ENCODE data around the gene C19orf25.

DNA sequence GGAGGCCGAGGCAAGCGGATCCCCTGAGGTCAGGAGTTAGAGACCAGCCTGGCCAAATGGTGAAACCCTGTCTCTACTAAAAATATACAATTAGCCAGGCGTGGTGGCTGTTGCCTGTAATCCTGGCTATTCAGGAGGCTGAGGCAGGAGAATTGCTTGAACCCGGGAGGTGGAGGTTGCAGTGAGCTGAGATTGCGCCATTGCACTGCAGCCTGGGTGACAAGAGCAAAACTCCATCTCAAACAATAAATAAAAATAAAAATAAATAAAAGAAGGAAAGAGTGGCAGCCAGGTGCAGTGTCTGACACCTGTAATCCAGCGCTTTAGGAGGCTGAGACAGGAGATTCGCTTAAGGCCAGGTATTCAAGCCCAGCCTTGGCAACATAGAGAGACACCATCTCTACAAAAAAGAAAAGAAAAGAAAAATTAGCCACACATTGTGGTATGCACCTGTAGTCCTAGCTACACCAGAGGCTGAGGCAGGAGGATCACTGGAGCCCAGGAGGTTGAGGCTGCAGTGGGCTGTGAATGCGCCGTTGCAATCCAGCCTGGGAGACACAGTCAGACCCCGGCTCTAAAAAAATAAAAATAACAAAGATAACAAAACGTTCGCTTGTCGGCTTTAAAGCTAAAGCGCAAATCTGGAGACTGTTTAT, 23.5 kb upstream of the C19orf25 start:
- TF ChIP-seq, protein P1, sequence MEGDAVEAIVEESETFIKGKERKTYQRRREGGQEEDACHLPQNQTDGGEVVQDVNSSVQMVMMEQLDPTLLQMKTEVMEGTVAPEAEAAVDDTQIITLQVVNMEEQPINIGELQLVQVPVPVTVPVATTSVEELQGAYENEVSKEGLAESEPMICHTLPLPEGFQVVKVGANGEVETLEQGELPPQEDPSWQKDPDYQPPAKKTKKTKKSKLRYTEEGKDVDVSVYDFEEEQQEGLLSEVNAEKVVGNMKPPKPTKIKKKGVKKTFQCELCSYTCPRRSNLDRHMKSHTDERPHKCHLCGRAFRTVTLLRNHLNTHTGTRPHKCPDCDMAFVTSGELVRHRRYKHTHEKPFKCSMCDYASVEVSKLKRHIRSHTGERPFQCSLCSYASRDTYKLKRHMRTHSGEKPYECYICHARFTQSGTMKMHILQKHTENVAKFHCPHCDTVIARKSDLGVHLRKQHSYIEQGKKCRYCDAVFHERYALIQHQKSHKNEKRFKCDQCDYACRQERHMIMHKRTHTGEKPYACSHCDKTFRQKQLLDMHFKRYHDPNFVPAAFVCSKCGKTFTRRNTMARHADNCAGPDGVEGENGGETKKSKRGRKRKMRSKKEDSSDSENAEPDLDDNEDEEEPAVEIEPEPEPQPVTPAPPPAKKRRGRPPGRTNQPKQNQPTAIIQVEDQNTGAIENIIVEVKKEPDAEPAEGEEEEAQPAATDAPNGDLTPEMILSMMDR (IDR thresholded peaks at IDR 0.05), result no peak
- TF ChIP-seq POLR2A (IDR thresholded peaks at IDR 0.05) (no peak), POLR2AphosphoS5 (IDR thresholded peaks at IDR 0.05) (no peak)

Data from prostate gland (tissue), 2 donors.